Duodenal mucosa (tissue), 2 donors: ENCODE data around the gene ZNF786.

Source experiments
- H3K27ac ChIP-seq: one replicate; pipeline ENCODE4 v1.7.0; 2013; ENCODE audit warnings: low read depth, low read length
- H3K27me3 ChIP-seq, 2 donors: one replicate each; pipeline ENCODE4 v1.7.0; 2013; ENCODE audit warnings: low read length in 2 of 2, control low read depth in 1 of 2; ENCODE audit not compliant: insufficient read depth in 2 of 2, control insufficient read depth in 1 of 2
- H3K36me3 ChIP-seq, 2 donors: one replicate each; pipeline ENCODE4 v1.7.0; 2013; ENCODE audit warnings: low read length in 2 of 2, control low read depth in 1 of 2; ENCODE audit not compliant: insufficient read depth in 2 of 2, control insufficient read depth in 1 of 2
- H3K4me1 ChIP-seq, 2 donors: one replicate each; pipeline ENCODE4 v1.7.0; 2013; ENCODE audit warnings: low read length in 2 of 2, control low read depth in 1 of 2; ENCODE audit not compliant: insufficient read depth in 2 of 2, control insufficient read depth in 1 of 2
- H3K4me3 ChIP-seq, 2 donors: one replicate each; pipeline ENCODE4 v1.7.0; 2013; ENCODE audit warnings: low read length in 2 of 2, low read depth in 1 of 2
- H3K9ac ChIP-seq, 2 donors: one replicate each; pipeline ENCODE4 v1.7.0; 2013; ENCODE audit warnings: low read length in 2 of 2, low read depth in 1 of 2
- H3K9me3 ChIP-seq, 2 donors: one replicate each; pipeline ENCODE4 v1.7.0; 2013; ENCODE audit warnings: low read length in 2 of 2, control low read depth in 1 of 2; ENCODE audit not compliant: control insufficient read depth in 1 of 2

ZNF786 gene, protein sequence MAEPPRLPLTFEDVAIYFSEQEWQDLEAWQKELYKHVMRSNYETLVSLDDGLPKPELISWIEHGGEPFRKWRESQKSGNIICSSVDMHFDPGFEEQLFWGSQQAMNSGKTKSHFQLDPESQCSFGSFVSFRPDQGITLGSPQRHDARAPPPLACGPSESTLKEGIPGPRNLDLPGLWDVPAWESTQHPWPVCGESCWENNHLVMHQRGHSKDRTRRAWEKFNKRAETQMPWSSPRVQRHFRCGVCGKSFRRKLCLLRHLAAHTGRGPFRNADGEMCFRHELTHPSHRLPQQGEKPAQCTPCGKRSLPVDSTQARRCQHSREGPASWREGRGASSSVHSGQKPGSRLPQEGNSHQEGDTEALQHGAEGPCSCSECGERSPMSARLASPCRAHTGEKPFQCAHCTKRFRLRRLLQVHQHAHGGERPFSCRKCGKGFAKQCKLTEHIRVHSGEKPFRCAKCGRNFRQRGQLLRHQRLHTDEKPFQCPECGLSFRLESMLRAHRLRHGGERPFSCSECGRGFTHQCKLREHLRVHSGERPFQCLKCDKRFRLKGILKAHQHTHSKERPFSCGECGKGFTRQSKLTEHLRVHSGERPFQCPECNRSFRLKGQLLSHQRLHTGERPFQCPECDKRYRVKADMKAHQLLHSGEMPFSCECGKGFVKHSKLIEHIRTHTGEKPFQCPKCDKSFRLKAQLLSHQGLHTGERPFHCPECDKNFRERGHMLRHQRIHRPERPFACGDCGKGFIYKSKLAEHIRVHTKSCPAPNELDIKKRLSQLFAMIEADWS

DNA sequence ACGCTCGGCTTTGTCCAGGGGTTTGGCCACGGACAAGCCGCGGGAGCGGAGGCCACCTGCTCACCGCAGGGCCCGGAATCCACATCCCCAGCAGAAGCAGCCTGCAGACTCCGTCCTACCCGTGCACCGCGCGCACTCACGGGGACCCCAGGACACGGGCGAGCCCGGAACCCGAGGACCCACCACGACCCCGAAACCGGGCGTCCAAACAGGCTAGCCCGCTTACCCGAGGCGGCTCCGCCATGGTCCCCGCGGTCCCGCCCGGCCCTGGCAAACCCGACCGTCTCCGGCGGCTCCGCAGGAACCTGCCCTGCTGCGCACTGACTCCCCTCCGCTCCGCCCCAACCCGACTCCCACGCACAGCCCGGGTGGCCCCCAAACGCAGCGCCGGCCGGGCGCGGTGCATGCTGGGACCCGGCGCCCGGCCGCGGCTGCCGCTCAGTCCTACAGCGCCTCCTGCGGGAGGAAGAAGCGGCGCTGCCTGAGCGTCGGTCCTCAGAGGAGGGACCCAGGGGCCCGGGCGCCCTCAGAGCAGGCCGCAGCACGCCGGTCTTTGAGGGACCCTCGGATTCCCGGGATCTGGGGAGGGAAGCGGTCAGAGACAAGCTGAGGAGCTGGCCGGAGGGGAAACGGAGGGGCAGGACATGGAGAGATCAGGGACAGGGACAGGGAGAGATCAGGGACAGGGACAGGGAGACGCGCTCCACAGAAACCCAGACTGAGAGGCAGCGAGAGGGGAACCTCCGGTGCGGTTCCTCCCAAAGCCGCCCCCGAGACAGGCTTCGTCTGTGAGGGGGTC, at the start of gene ZNF786:
Gene ZNF786 (minus strand): TSS at position 322 of the 799 bp plus-strand sequence. CDS start 78 bp downstream, at position 244.
- H3K4me1 ChIP-seq, result no peaks in the 10 kb centered on the region
- peak within 1 kb of the TSS; percentile 93 for H3K27ac ChIP-seq
- peak within 1 kb of the TSS; percentile 77 to 92 for H3K4me3 ChIP-seq
- peaks cover 0 to 4% of the 10 kb centered on the region in 2 donors for H3K36me3 ChIP-seq
- no peaks in the 10 kb centered on the region for H3K27me3 ChIP-seq
- no peaks in the 10 kb centered on the region for H3K9me3 ChIP-seq
- peak within 1 kb of the TSS; percentile 84 to 96 for H3K9ac ChIP-seq

DNA sequence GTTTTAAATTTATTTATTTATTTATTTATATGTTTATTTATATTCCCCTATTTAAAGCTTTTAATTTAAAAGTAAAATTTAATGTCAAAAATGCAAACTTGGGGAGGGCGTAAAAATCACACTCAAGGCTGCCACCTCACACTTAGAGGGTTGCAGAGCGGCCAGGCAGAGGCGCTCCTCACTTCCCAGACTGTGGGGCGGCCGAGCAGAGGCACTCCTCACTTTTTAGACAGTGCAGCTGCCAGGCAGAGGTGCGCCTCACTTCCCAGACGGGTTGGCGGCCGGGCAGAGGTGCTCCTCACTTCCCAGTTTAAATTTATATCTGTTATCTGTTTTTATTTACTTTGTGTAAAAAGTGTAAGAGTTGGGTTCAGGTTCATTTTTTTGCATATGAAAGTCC, 45.6 kb upstream of the ZNF786 start:
- Histone ChIP-seq H3K9ac (no peak overlapping the region), H3K27me3 (no peaks in the 10 kb centered on the region), H3K4me1 (no peaks in the 10 kb centered on the region), H3K9me3 (peaks cover 0 to under 1% of the 10 kb centered on the region in 2 donors), H3K36me3 (no peaks in the 10 kb centered on the region), H3K4me3 (no peak overlapping the region), H3K27ac (no peak overlapping the region)

DNA sequence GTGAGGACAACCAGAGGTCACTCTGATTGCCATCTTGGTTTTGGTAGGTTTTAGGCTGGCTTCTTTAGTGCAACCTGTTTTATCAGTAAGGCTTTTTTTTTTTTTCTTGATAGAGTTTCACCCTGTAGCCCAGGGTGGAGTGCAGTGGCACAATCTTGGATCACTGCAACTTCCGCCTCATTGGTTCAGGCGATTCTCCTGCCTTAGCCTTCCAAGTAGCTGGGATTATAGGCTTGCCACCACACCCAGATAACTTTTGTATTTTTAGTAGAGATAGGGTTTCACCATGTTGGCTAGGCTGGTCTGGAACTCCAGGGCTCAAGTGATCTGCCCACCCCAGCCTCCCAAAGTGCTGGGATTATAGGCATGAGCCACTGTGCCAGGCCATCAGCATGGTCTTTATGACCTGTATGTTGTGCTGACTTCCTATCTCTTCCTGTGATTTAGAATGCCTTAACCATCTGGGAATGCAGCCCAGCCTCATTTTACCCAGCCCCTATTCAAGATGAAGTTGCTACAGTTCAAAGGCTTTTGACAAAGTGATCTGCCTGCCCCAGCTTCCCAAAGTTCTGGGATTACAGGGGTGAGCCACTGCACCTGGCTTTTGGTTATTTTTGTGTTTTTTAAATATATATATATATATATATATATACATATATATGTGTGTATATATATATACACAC, 42.7 kb upstream of the ZNF786 start:
- Histone ChIP-seq H3K9me3 (peaks cover 8% of the 10 kb centered on the region in 2 donors), H3K4me3 (no peak overlapping the region), H3K27me3 (no peaks in the 10 kb centered on the region), H3K36me3 (peaks cover 7% of the 10 kb centered on the region in 2 donors), H3K27ac (no peak overlapping the region), H3K4me1 (no peaks in the 10 kb centered on the region), H3K9ac (no peak overlapping the region)

DNA sequence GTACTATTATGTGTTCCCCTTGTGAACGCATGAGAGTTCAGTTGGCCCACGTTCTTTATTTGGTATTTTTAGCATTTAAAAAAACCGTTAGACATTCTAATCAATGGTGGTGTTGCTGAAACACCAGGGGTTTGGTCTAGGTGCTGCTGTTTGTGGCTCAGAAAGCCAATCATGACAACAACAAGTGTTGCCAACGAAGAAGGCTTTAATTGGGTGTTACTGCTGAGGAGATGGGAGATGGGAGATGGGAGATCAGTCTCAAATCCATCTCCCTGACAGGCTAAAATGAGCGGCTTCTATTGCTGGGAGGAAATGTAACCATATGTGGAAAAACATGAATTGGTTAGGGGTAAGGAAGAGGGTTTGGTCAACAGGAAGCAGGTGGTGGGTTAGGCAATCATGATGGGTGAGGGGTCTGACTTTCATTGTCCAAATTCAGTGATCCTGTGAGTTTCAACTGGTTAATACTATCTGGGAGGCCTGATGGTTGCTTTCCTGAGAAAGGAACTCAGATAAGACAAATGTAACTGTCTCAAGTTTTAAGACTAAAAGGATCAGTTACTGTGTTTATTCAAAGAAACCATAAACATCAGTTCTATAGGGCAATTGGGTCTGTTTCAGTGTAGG, 40.2 kb upstream of the ZNF786 start:
- Histone ChIP-seq H3K4me1 (no peaks in the 10 kb centered on the region), H3K27me3 (no peaks in the 10 kb centered on the region), H3K9ac (no peak overlapping the region), H3K9me3 (peaks cover 8% of the 10 kb centered on the region in 2 donors), H3K36me3 (peaks cover 7% of the 10 kb centered on the region in 2 donors), H3K4me3 (peak overlapping the region in 1 of 2 donors; percentile 18), H3K27ac (no peak overlapping the region)

DNA sequence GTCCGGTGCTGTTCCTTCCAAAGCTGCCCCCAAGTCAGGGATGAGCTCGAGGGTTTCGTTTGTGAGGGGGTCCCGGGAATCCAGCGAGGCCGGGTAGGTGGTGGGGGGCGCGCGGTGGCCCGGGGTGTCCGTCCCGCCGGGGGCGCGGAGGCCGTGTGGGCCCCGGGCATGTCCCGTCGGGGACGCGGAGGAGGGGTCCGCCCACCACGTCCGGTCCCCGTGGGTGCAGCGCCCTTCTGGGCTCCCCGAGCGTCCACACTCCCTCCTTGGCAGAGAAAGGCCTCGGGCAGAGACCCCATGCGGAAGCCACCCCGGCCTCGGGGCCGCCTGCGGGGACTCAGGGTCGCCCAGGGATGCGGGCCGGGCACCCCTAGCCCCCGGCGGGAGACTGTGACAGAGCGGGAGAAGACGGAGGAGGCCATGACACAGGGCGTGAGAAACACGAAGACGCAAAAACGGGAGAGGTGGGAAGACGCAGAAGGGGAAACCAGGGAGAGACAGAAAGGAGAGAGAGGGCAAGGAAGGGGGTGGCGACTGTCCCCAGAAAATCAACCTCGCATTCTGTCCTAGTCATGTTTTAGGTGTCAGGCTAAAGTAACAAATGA, 36.2 kb upstream of the ZNF786 start:
- peaks cover 7% of the 10 kb centered on the region in 2 donors for H3K36me3 ChIP-seq
- peak overlapping the region; percentile 93 for H3K27ac ChIP-seq
- peak overlapping the region; percentile 97 to 98 for H3K4me3 ChIP-seq
- no peaks in the 10 kb centered on the region for H3K27me3 ChIP-seq
- H3K4me1 ChIP-seq, result peaks cover 3 to 9% of the 10 kb centered on the region in 2 donors
- peaks cover 8% of the 10 kb centered on the region in 2 donors for H3K9me3 ChIP-seq
- H3K9ac ChIP-seq, result peak overlapping the region; percentile 95 to 99

DNA sequence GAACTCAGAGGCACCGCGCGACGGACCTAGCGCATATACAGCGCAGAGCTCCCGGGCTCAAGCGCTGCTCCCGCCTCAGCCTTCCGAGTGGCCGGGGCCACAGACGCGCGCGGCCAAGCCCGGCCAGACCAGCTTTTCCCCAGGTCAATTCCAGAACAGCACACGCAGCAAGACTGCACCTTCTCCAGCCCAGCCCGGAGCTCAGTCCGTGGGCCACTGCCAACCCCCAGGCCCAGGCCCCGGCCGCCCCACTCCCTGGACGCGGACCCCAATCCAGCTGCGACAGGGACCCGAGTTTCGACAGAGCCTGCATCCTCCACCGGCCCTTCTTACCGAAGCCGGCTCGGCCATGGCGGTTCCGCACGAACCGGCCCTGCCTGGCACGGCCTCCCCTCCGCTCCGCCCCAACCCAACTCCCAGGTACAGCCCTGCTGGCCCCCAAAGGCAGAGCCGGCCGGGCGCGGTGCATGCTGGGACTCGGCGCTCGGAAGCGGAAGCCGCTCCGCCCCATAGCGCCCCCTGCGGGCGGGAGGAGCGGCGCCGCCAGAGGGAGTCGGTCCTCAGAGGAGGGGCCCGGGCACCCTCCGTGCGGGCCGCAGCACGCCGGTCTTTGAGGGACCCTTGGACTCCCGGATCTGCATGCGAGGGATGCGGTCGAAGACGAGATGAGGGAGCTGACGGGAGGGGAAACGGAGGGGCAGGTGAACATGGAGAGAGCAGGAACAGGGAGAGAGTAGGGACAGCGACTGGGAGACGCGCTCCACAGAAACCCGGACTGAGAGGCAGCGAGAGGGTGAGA, 35.5 kb upstream of the ZNF786 start, which contains the start of gene ZNF425:
Gene ZNF425 (minus strand): TSS at position 462 of the 799 bp plus-strand sequence. CDS start 111 bp downstream, at position 351.
- Histone ChIP-seq H3K4me1 (peaks cover 3 to 9% of the 10 kb centered on the region in 2 donors), H3K27me3 (no peaks in the 10 kb centered on the region), H3K27ac (peak within 1 kb of the TSS; percentile 93), H3K4me3 (peak within 1 kb of the TSS; percentile 97 to 98), H3K9me3 (peaks cover 7 to 8% of the 10 kb centered on the region in 2 donors), H3K36me3 (peaks cover 7% of the 10 kb centered on the region in 2 donors), H3K9ac (peak within 1 kb of the TSS; percentile 95 to 99)

DNA sequence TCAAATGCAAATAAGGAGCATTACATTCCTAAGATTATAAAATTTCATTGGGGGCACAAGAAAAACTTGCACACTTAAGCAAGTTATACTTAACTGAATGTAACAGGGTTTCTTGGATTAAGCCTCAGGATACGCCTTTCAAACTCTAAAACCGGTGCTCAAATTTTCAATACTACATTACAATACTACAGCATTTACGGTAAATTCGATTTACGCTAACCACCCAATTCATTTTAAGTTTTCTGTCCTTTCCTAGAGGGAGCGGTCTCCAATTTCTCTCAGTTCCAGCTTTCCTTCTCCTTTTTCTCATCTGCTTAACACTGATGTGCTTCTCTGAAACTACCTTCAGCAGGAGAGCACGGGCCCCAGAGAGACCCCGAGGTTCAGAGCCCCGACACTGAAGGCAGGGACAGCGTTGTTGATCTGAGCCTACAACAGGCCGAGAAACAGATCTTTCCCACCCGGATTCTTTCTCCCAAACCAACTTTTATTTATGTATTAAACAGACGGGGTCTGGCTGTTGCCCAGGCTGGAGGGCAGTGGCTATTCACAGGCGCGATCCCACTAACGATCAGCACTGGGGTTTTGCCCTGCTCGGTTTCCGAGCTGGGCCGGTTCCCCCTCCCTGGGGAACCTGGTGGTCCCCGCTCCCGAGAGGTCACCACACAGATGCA, 34.8 kb upstream of the ZNF786 start:
- peaks cover 3 to 9% of the 10 kb centered on the region in 2 donors for H3K4me1 ChIP-seq
- peak overlapping the region; percentile 95 to 96 for H3K9ac ChIP-seq
- H3K27ac ChIP-seq, result peak overlapping the region; percentile 88
- H3K36me3 ChIP-seq, result no peaks in the 10 kb centered on the region
- H3K9me3 ChIP-seq, result peaks cover 0 to under 1% of the 10 kb centered on the region in 2 donors
- peak overlapping the region; percentile 97 to 98 for H3K4me3 ChIP-seq
- H3K27me3 ChIP-seq, result no peaks in the 10 kb centered on the region

DNA sequence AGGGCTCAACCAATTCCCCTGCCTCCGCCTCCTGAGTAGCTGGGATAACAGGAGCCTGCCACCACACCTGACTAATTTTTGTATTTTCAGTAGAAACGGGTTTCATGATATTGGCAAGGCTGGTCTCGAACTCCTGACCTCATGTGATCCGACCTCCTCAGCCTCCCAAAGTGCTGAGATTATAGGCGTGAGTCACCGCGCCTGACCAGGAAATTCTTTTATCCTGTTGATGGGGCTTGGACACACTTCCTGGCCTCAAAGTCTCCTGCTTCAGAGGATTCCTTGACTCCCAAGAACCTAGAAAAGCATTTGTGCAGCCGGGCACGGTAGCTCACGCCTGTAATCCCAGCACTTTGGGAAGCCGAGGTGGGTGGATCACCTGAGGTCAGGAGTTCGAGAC, 19.5 kb upstream of the ZNF786 start:
- no peak overlapping the region for H3K4me3 ChIP-seq
- H3K9me3 ChIP-seq, result no peaks in the 10 kb centered on the region
- no peaks in the 10 kb centered on the region for H3K27me3 ChIP-seq
- no peaks in the 10 kb centered on the region for H3K4me1 ChIP-seq
- no peak overlapping the region for H3K9ac ChIP-seq
- no peak overlapping the region for H3K27ac ChIP-seq
- H3K36me3 ChIP-seq, result no peaks in the 10 kb centered on the region
